ENCODE results near the gene RAB4B. TPM values are rescaled to one million over a fixed set of nuclear protein-coding genes. Genes with fewer than 3 reads are reported as not detected.

The RAB4B gene
- total RNA-seq, 2 donors from 2014 or later: 20.4 to 23.3 TPM

- TF ChIP-seq POLR2A (IDR thresholded peaks at IDR 0.05) (no peak), CTCF (IDR thresholded peaks at IDR 0.05) (no peak)
- WGBS, 2 donors: 72 to 100% methylated on average over 3 of the region's 3 CpGs
- Histone ChIP-seq H3K27ac (peak overlapping the region in 1 of 4 donors; percentile 81), H3K4me1 (peaks cover 41% of the 10 kb centered on the region), H3K4me3 (no peak overlapping the region), H3K9me3 (no peaks in the 10 kb centered on the region), H3K36me3 (replicated peaks in 1 of 2; ENCODE audit: insufficient read depth in 1 of 2, low read depth in 2 of 2) (peaks cover 0 to 25% of the 10 kb centered on the region in 2 donors), H3K27me3 (no peaks in the 10 kb centered on the region)
- no peak for DNase-seq
- ATAC-seq: no peak
- intact Hi-C loops (cut with DNase I): no loop called here
These were observed 22.8 kb upstream of the RAB4B start for GRCh38 chr19:40755248-40755624.

- Histone ChIP-seq H3K27me3 (no peaks in the 10 kb centered on the region), H3K27ac (no peak overlapping the region), H3K4me3 (no peak overlapping the region), H3K4me1 (peaks cover 41% of the 10 kb centered on the region), H3K36me3 (replicated peaks in 1 of 2; ENCODE audit: insufficient read depth in 1 of 2, low read depth in 2 of 2) (peaks cover 0 to 30% of the 10 kb centered on the region in 2 donors), H3K9me3 (no peaks in the 10 kb centered on the region)
- TF ChIP-seq CTCF (IDR thresholded peaks at IDR 0.05) (no peak), POLR2A (IDR thresholded peaks at IDR 0.05) (no peak)
- WGBS, 2 donors: 96 to 100% methylated on average over 8 of the region's 8 CpGs
- DNase-seq (no peak), ATAC-seq (no peak)
- intact Hi-C loops (cut with DNase I): no loop called here
These were observed 22.3 kb upstream of the RAB4B start for GRCh38 chr19:40755791-40756190.

GRCh38 chr19:40756502-40757110, 21.4 kb upstream of the RAB4B start:
- Histone ChIP-seq H3K27me3 (no peaks in the 10 kb centered on the region), H3K4me3 (no peak overlapping the region), H3K9me3 (no peaks in the 10 kb centered on the region), H3K36me3 (replicated peaks in 1 of 2; ENCODE audit: insufficient read depth in 1 of 2, low read depth in 2 of 2) (peaks cover 0 to 34% of the 10 kb centered on the region in 2 donors), H3K4me1 (peaks cover 41% of the 10 kb centered on the region), H3K27ac (no peak overlapping the region)
- intact Hi-C loops (cut with DNase I): no loop called here
- ATAC-seq (no peak), DNase-seq (no peak)
- WGBS, 2 donors: 71 to 80% methylated on average over 8 to 11 of the region's 11 CpGs
- TF ChIP-seq POLR2A (IDR thresholded peaks at IDR 0.05) (no peak), CTCF (IDR thresholded peaks at IDR 0.05) (no peak)

GRCh38 chr19:40758491-40758890, 19.6 kb upstream of the RAB4B start:
- no peak overlapping the region for H3K4me3 ChIP-seq
- H3K4me1 ChIP-seq: peaks cover 28% of the 10 kb centered on the region
- DNase-seq (no peak), ATAC-seq (no peak)
- no peaks in the 10 kb centered on the region for H3K27me3 ChIP-seq
- no peak overlapping the region for H3K27ac ChIP-seq
- peaks cover 12 to 51% of the 10 kb centered on the region in 2 donors for H3K36me3 ChIP-seq (replicated peaks in 1 of 2; ENCODE audit: insufficient read depth in 1 of 2, low read depth in 2 of 2)
- intact Hi-C loops (cut with DNase I): no loop called here
- no peaks in the 10 kb centered on the region for H3K9me3 ChIP-seq
- WGBS, 2 donors: 96 to 97% methylated on average over 3 of the region's 3 CpGs
- TF ChIP-seq POLR2A (IDR thresholded peaks at IDR 0.05) (no peak), CTCF (IDR thresholded peaks at IDR 0.05) (no peak)

GRCh38 chr19:40759352-40759751, 18.7 kb upstream of the RAB4B start:
- no peaks in the 10 kb centered on the region for H3K9me3 ChIP-seq
- no peaks in the 10 kb centered on the region for H3K27me3 ChIP-seq
- no peak overlapping the region for H3K27ac ChIP-seq
- DNase-seq (no peak), ATAC-seq (no peak)
- H3K4me1 ChIP-seq: peaks cover 20% of the 10 kb centered on the region
- TF ChIP-seq POLR2A (IDR thresholded peaks at IDR 0.05): no peak
- TF ChIP-seq CTCF (IDR thresholded peaks at IDR 0.05): no peak
- 94% methylated on average over 9 to 12 of the region's 13 CpGs for WGBS, 2 donors
- H3K4me3 ChIP-seq: no peak overlapping the region
- intact Hi-C loops (cut with DNase I): no loop called here
- peaks cover 18 to 59% of the 10 kb centered on the region in 2 donors for H3K36me3 ChIP-seq (replicated peaks in 1 of 2; ENCODE audit: insufficient read depth in 1 of 2, low read depth in 2 of 2)

All from body of pancreas (tissue), 4 donors.